ENCODE data around the gene ABCG4.

DNA sequence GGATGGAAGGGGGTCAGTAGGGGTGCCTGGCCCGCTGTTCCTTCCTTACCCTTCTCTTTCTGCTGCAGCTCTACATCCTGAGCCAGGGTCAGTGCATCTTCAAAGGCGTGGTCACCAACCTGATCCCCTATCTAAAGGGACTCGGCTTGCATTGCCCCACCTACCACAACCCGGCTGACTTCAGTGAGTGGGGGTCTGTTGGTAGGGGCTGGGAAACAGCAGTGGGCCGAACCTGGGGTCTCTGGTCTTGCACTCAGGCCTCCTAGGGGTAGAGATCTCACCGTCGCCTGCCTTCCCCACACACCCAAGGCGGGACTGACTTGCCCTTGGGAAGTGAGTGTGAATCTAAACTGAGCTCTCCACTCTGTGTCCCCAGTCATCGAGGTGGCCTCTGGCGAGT lies 7.6 kb downstream of the ABCG4 start:
- TF ChIP-seq, protein P1, sequence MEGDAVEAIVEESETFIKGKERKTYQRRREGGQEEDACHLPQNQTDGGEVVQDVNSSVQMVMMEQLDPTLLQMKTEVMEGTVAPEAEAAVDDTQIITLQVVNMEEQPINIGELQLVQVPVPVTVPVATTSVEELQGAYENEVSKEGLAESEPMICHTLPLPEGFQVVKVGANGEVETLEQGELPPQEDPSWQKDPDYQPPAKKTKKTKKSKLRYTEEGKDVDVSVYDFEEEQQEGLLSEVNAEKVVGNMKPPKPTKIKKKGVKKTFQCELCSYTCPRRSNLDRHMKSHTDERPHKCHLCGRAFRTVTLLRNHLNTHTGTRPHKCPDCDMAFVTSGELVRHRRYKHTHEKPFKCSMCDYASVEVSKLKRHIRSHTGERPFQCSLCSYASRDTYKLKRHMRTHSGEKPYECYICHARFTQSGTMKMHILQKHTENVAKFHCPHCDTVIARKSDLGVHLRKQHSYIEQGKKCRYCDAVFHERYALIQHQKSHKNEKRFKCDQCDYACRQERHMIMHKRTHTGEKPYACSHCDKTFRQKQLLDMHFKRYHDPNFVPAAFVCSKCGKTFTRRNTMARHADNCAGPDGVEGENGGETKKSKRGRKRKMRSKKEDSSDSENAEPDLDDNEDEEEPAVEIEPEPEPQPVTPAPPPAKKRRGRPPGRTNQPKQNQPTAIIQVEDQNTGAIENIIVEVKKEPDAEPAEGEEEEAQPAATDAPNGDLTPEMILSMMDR (IDR thresholded peaks at IDR 0.05; ENCODE audit: low read depth, low read length, missing input control), result no peak
- TF ChIP-seq, protein P2, sequence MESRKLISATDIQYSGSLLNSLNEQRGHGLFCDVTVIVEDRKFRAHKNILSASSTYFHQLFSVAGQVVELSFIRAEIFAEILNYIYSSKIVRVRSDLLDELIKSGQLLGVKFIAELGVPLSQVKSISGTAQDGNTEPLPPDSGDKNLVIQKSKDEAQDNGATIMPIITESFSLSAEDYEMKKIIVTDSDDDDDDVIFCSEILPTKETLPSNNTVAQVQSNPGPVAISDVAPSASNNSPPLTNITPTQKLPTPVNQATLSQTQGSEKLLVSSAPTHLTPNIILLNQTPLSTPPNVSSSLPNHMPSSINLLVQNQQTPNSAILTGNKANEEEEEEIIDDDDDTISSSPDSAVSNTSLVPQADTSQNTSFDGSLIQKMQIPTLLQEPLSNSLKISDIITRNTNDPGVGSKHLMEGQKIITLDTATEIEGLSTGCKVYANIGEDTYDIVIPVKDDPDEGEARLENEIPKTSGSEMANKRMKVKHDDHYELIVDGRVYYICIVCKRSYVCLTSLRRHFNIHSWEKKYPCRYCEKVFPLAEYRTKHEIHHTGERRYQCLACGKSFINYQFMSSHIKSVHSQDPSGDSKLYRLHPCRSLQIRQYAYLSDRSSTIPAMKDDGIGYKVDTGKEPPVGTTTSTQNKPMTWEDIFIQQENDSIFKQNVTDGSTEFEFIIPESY (IDR thresholded peaks at IDR 0.05), result no peak
- TF ChIP-seq, protein P3, sequence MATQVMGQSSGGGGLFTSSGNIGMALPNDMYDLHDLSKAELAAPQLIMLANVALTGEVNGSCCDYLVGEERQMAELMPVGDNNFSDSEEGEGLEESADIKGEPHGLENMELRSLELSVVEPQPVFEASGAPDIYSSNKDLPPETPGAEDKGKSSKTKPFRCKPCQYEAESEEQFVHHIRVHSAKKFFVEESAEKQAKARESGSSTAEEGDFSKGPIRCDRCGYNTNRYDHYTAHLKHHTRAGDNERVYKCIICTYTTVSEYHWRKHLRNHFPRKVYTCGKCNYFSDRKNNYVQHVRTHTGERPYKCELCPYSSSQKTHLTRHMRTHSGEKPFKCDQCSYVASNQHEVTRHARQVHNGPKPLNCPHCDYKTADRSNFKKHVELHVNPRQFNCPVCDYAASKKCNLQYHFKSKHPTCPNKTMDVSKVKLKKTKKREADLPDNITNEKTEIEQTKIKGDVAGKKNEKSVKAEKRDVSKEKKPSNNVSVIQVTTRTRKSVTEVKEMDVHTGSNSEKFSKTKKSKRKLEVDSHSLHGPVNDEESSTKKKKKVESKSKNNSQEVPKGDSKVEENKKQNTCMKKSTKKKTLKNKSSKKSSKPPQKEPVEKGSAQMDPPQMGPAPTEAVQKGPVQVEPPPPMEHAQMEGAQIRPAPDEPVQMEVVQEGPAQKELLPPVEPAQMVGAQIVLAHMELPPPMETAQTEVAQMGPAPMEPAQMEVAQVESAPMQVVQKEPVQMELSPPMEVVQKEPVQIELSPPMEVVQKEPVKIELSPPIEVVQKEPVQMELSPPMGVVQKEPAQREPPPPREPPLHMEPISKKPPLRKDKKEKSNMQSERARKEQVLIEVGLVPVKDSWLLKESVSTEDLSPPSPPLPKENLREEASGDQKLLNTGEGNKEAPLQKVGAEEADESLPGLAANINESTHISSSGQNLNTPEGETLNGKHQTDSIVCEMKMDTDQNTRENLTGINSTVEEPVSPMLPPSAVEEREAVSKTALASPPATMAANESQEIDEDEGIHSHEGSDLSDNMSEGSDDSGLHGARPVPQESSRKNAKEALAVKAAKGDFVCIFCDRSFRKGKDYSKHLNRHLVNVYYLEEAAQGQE (IDR thresholded peaks at IDR 0.05), result no peak
- TF ChIP-seq, protein P4, sequence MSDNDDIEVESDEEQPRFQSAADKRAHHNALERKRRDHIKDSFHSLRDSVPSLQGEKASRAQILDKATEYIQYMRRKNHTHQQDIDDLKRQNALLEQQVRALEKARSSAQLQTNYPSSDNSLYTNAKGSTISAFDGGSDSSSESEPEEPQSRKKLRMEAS (IDR thresholded peaks at IDR 0.05), result no peak
- no peak for TF ChIP-seq YY1 (IDR thresholded peaks at IDR 0.05)
